IPS-20b (cell line): Measurements from ENCODE around the gene IL7R.
"Not testable (repeated sequence)": the region's sequence is repeated elsewhere in the genome, so short reads cannot be mapped to it uniquely, and the experiment has no call there.

ENCODE experiments used
- H3K27ac ChIP-seq: one replicate; pipeline ENCODE4 v1.5.1; 2013; ENCODE audit warnings: low read length
- H3K27me3 ChIP-seq: 2 replicates; pipeline ENCODE4 v1.6.1; 2013; ENCODE audit warnings: mild to moderate bottlenecking, low read length, inconsistent platforms; ENCODE audit not compliant: insufficient read depth
- H3K36me3 ChIP-seq: 2 replicates; pipeline ENCODE4 v1.6.1; 2013; ENCODE audit warnings: low read depth, mild to moderate bottlenecking, inconsistent platforms, low read length, moderate library complexity; ENCODE audit not compliant: insufficient read depth
- H3K4me1 ChIP-seq: 2 replicates; pipeline ENCODE4 v1.6.1; 2013; ENCODE audit warnings: mild to moderate bottlenecking, control low read depth, inconsistent platforms, low read length, moderate library complexity; ENCODE audit not compliant: insufficient read depth
- H3K4me3 ChIP-seq: 2 replicates; pipeline ENCODE4 v1.5.1; 2013; ENCODE audit warnings: mild to moderate bottlenecking, low read length, inconsistent platforms
- H3K9ac ChIP-seq: 2 replicates; pipeline ENCODE4 v1.6.1; 2013; ENCODE audit warnings: low read depth, mild to moderate bottlenecking, inconsistent platforms, low read length, moderate library complexity
- H3K9me3 ChIP-seq: 2 replicates; pipeline ENCODE4 v1.6.1; 2013; ENCODE audit warnings: mild to moderate bottlenecking, low read depth, low read length, inconsistent platforms; ENCODE audit not compliant: insufficient read depth

The IL7R gene

DNA sequence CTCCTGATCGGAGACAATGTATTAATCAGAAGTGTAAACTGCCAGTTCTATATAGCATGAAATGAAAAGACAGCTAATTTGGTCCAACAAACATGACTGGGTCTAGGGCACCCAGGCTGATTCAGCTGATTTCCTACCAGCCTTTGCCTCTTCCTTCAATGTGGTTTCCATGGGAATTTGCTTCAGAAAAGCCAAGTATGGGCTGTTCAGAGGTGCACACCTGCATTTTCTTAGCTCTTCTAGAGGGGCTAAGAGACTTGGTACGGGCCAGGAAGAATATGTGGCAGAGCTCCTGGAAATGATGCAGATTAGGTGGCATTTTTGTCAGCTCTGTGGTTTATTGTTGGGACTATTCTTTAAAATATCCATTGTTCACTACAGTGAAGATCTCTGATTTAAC is 22.4 kb downstream of the IL7R start:
- H3K27me3 ChIP-seq: no peaks in the 10 kb centered on the region
- H3K27ac ChIP-seq: no peak overlapping the region
- no peaks in the 10 kb centered on the region for H3K4me1 ChIP-seq
- H3K36me3 ChIP-seq: no peaks in the 10 kb centered on the region
- no peak overlapping the region for H3K4me3 ChIP-seq
- H3K9ac ChIP-seq: no peak overlapping the region
- H3K9me3 ChIP-seq: no peaks in the 10 kb centered on the region

DNA sequence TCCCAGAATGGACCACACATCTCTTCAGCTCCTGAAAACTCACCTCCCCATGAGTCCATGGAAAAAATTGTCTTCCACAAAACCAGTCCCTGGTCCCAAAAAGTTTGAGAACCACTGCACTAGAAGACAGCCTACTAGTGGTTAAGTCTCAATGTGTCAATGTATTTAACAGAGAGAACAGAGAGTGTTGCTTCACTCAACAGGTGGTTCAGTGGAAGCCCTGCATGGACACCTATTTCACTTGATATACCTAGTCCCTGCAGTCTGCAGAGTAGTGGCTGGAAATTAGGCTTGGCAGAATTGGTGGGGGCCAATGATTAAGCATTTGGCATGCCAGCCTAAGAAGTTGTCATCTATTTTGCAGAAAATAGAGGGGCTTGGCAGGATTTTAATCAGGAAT is 23.0 kb downstream of the IL7R start:
- no peaks in the 10 kb centered on the region for H3K36me3 ChIP-seq
- H3K27ac ChIP-seq: no peak overlapping the region
- H3K4me1 ChIP-seq: no peaks in the 10 kb centered on the region

DNA sequence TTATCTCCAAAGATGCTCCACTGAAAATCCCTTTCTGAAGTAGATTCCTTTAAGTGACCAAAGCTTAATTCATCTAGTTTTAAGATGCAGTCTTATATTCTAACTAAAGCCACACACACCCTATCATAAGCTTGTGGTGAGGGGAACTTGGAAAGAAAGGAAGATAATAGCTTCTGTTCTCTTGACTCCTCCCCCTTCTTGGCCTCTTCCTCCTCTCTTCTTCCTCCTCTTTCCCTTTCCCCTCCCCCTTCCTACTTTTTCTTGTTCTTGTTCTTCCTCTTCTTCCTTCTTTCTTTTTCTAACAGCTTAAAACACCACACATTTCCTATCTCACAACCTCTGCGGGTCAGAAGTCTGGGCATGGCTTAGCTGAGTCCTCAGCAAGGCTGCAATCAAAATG is 23.5 kb downstream of the IL7R start:
- no peaks in the 10 kb centered on the region for H3K4me1 ChIP-seq

More for the DNA sequence above, 23.0 kb downstream of the IL7R start:
- H3K9ac ChIP-seq: no peak overlapping the region
- no peak overlapping the region for H3K4me3 ChIP-seq
- no peaks in the 10 kb centered on the region for H3K27me3 ChIP-seq
- no peaks in the 10 kb centered on the region for H3K9me3 ChIP-seq

DNA sequence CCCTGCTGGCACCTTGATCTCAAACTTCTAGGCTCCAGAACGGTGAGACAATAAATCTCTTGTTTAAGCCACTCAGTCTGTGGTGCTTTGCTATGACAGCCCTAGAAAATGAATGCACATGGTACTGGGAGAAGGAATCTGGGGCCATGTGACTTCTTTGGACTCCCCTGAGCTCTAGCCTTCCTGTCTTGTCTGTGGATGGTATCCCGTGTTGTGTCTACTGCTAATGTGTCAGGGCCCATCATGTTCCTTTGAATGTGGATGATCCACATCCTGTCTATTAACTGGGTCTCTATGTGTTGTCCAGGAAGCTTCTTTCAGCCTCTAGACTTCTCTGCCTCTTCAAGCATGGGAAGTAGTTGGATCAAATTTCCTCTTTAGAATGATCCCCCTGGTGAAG is 25.1 kb downstream of the IL7R start:
- Histone ChIP-seq H3K9ac (no peak overlapping the region), H3K27me3 (no peaks in the 10 kb centered on the region), H3K9me3 (no peaks in the 10 kb centered on the region), H3K27ac (no peak overlapping the region), H3K4me1 (no peaks in the 10 kb centered on the region), H3K36me3 (no peaks in the 10 kb centered on the region), H3K4me3 (no peak overlapping the region)

More for the DNA sequence above, 23.5 kb downstream of the IL7R start:
- Histone ChIP-seq H3K9ac (no peak overlapping the region), H3K27me3 (no peaks in the 10 kb centered on the region), H3K4me3 (no peak overlapping the region), H3K36me3 (no peaks in the 10 kb centered on the region), H3K27ac (no peak overlapping the region), H3K9me3 (no peaks in the 10 kb centered on the region)

DNA sequence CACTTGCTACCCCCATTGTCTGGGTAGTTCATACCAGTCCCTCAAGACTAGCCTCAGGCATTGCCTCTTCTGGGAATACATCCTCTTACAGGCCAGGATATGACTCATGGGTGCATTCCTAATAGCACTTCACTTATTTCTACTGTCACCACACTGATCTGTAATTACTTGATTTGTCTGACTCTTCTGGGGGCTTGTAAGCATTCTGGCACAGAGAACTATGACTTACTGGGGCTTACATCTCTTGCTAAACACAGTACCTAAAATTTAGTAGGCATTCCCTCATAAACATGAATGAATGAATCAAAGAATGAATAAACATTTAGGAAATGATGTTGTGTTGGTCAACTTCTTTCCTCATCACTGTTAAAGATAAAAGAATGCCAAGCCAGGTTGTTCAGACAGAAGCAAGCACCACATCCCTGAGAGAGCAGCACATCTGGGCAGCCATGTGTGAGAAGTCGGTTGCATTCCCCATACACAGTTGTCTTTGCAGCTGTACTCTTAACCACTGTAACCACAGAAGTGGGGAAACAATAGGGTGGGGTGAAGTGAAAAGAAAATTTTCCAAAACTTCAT is 27.6 kb downstream of the IL7R start:
- no peaks in the 10 kb centered on the region for H3K4me1 ChIP-seq
- no peaks in the 10 kb centered on the region for H3K9me3 ChIP-seq
- H3K4me3 ChIP-seq: no peak overlapping the region
- H3K9ac ChIP-seq: no peak overlapping the region
- H3K36me3 ChIP-seq: no peaks in the 10 kb centered on the region
- no peaks in the 10 kb centered on the region for H3K27me3 ChIP-seq
- H3K27ac ChIP-seq: no peak overlapping the region

DNA sequence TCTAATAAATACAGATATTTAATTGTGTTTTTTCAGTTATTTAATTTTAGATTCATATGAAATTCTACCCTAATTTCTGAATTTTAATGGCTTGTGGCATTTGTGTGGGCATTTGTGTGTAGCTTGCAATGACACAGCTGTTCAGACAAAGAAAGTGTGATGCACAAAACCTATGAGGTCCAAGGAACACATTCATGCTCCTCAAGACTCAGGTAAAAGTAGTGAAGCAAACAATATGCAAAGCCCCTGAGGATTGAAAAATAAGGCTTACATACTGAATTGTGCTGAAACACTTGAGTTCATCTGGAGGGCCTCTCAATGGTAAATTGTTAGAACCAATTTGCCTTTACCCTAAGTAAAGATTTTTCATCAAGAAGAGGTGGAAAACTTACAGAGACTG is 28.1 kb downstream of the IL7R start:
- Histone ChIP-seq H3K9me3 (no peaks in the 10 kb centered on the region), H3K9ac (no peak overlapping the region), H3K36me3 (no peaks in the 10 kb centered on the region), H3K27ac (no peak overlapping the region), H3K4me1 (no peaks in the 10 kb centered on the region), H3K27me3 (no peaks in the 10 kb centered on the region), H3K4me3 (no peak overlapping the region)

DNA sequence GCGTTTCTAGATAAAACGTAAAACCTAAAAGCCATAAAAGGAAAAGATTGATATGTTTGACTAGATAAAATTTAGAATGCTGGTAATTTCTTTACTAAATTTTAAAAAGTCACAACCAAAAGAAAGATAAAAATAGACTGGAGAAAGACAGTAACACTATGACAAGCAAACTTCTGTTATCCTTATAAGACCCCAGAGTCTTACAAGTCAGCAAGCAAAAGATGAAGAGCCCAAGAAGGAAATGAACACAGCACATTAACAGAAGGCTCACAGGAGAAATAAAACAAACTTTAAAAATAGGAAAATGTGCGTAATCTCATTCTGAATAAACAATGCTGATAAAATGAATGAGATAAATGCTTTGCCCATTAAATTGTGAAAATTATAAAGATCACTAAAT is 29.7 kb downstream of the IL7R start:
- Histone ChIP-seq H3K9me3 (no peaks in the 10 kb centered on the region), H3K4me3 (no peak overlapping the region), H3K27me3 (no peaks in the 10 kb centered on the region), H3K27ac (no peak overlapping the region), H3K36me3 (no peaks in the 10 kb centered on the region), H3K4me1 (no peaks in the 10 kb centered on the region), H3K9ac (no peak overlapping the region)

DNA sequence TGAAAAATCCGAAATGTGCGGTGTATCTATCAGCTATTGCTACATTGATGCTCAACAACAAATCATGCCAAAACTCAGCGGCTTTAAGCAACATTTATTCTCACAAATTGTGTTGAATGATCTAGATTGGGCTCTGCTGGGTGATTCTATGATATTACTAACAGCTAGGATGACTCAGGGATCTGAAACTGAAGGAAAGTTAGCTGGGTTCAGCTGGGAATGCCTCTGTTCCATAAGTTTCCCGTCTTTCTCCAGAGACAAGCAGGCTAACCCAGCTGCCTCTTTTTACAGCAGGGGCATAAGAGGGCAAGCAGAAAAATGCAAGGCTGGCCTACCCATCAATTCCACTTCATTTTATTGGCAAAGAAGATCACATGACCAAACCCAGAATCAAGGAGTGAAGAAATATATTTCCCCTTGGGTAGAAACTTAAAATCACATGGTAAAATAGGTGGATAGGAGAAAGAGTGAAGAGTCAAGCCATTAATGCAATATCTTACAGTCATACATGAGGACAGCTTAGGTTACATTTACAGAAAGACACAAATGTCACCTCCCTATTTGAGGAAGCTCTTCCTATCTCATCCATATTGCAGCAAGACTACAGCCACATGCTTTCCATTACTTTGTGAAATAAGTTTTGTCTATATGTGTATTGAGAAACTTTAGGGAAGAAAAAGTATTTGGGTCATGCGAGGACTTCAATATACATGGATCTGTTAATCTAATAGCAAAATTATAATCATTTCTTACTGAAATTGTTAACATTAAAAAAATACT is 30.8 kb downstream of the IL7R start:
- no peaks in the 10 kb centered on the region for H3K9me3 ChIP-seq
- no peak overlapping the region for H3K4me3 ChIP-seq
- H3K36me3 ChIP-seq: no peaks in the 10 kb centered on the region
- H3K27ac ChIP-seq: no peak overlapping the region
- H3K4me1 ChIP-seq: no peaks in the 10 kb centered on the region
- H3K27me3 ChIP-seq: no peaks in the 10 kb centered on the region
- no peak overlapping the region for H3K9ac ChIP-seq

DNA sequence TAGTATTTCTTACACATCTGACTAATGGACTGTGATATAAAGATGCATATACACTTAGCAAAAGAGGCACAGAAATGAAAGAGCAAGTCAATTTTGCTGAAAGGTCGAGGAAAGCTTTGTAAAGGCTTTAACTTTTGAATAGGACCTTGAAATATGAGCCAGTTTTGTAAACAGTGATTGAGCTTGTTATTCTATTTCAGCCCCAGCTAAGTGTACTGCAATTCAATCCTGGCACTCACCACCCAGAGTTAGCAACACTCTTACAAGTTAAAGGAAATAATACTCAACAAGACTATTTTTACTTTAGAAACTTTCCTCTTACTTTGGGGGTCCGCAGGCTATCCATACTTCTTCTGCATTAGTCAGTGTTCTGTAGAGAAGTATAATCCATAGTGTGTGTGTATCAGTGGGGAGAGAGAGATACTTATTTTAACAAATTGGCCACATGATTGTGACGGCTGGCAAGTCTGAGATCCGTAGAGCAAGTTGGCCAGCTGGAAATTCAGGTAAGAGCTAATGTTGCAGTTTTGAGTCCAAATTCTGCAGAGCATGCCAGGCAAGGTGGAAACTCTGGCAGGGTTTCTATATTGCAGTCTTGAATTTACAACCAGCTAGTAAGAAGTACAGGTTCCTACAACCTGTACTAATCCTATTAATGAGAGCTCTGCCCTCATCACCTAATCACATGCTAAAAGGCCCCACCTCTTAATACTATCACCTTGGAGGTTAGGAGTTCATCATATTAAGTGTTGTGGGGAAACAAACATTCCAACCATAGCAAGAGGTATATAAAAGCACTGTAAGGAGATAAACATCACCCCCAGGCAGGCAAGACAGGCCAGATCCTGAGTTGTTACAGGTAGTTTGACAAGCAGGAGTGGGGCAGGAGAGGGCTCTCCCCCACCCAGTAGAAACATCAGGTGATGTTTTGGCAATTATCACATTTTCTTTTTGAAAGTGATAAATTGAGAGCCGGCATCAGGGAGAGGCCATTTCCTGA is 33.6 kb downstream of the IL7R start:
- no peaks in the 10 kb centered on the region for H3K4me1 ChIP-seq
- no peak overlapping the region for H3K9ac ChIP-seq

DNA sequence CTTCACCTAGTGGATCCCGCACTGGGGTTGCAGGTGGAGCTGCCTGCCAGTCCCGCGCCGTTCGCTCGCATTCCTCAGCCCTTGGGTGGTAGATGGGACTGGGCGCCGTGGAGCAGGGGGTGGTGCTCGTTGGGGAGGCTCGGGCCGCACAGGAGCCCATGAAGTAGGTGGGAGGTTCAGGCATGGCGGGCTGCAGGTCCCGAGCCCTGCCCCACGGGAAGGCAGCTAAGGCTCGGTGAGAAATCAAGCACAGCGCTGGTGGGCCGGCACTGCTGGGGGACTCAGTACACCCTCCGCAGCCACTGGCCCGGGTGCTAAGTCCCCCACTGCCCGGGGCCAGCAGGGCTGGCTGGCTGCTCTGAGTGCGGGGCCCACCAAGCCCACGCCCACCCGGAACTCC is 36.1 kb downstream of the IL7R start:
- not testable (repeated sequence) for H3K27ac ChIP-seq, H3K9me3 ChIP-seq, H3K4me1 ChIP-seq, H3K36me3 ChIP-seq, H3K27me3 ChIP-seq, H3K9ac ChIP-seq, H3K4me3 ChIP-seq

More for the DNA sequence above, 33.6 kb downstream of the IL7R start:
- H3K36me3 ChIP-seq: no peaks in the 10 kb centered on the region
- no peak overlapping the region for H3K4me3 ChIP-seq
- no peak overlapping the region for H3K27ac ChIP-seq
- H3K9me3 ChIP-seq: no peaks in the 10 kb centered on the region
- no peaks in the 10 kb centered on the region for H3K27me3 ChIP-seq

DNA sequence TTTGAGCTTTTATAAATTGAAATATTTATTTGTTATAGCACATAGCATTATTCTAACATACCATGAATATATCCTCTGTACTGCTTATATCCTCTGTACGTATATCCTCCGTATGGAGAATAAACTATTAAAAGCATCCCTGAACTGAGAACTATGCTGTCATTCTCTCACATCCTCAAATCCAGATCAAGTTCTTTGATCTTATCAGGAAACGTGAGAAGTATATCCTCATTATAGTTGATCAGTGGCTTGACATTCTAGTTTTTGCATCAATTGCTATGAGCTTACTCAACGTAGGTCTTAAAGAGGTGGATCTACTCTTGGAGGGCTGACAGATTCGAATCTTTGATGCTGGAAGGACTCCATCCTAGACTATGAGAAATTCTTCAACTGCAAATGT is 37.4 kb downstream of the IL7R start:
- Histone ChIP-seq H3K9me3 (no peaks in the 10 kb centered on the region), H3K4me1 (no peaks in the 10 kb centered on the region), H3K27me3 (no peaks in the 10 kb centered on the region), H3K9ac (no peak overlapping the region), H3K27ac (no peak overlapping the region), H3K36me3 (no peaks in the 10 kb centered on the region), H3K4me3 (no peak overlapping the region)
